ENCODE data around the gene PHLDB1.

- no peak for TF ChIP-seq CTCF (conservative IDR thresholded peaks at IDR 0.05)
- TF ChIP-seq EZH2 (IDR thresholded peaks at IDR 0.05; ENCODE audit: low read depth) = no peak
Measured at GRCh38 chr11:118597556-118597955, 9.9 kb upstream of the PHLDB1 start.

Data from PC-9 (cell line).